ENCODE measurements around the gene TTYH1. TPM values are rescaled to one million over a fixed set of nuclear protein-coding genes. Genes with fewer than 3 reads are reported as not detected.

Gene TTYH1
- total and polyA plus RNA-seq, 2 of the 8 experiments (the other 6 are each of a cell fraction or from before 2014, with no cell fraction given), result 26.7 to 46.5 TPM

DNA sequence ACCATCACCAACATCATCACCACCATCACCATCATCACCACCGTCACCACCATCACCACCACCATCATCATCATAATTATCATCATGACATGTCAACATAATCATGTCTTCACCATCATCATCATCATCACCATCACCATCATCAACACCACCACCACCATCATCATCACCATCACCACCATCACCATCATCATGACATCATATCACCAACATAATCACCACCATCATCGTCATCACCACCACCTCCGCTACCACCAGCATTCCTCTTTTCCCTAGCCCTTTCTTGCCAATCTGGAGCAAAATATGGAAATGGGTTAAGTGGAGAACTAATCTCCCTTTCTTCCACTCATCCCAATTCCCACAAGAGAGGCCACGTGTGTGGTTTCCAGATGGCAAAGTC is 1.1 kb upstream of the TTYH1 start:
- WGBS, 2 experiments (ENCODE audit: extremely low coverage in 1 of 2, insufficient coverage in 1 of 2, insufficient read length in 1 of 2, insufficient replicate concordance in 2 of 2, low coverage in 1 of 2, low lambda C conversion rate in 2 of 2, missing lambda C conversion rate in 1 of 2), result 92% methylated on average over 4 of the region's 4 CpGs; no CpG with 5 or more reads in 1 of the 2 experiments
- FAIRE-seq, result no peak
- no peak overlapping the region for H2AFZ ChIP-seq (ENCODE audit: low read length)
- no peak overlapping the region for H4K91ac ChIP-seq (replicated peaks; ENCODE audit: insufficient read length, low read length)
- no peak overlapping the region for H3K4me3 ChIP-seq (ENCODE audit: extremely low read depth in 1 of 4, insufficient read depth in 2 of 4, low read depth in 3 of 4, low read length in 4 of 4)
- H3K9ac ChIP-seq (replicated peaks in 1 of 4; ENCODE audit: extremely low read depth in 1 of 4, low read depth in 3 of 4, low read length in 3 of 4), result no peak overlapping the region
- no peak overlapping the region for H2BK20ac ChIP-seq (ENCODE audit: low read length)
- H2AK5ac ChIP-seq (ENCODE audit: low read depth, low read length), result 0 out of 2 replicates have a peak overlapping the region, but pooled peaks have one; percentile 59
- POLR2A ChIA-PET (ENCODE audit: partially characterized antibody), result no interaction called here
- no peak overlapping the region for H3K56ac ChIP-seq (replicated peaks; ENCODE audit: insufficient read length, low read depth, low read length)
- no peak overlapping the region for H4K5ac ChIP-seq (ENCODE audit: insufficient read length, low read depth, low read length)
- H3K79me1 ChIP-seq (ENCODE audit: low read depth, low read length), result peaks cover 11% of the 10 kb centered on the region; the same call in 1 of the 2 replicates
- peaks cover 4 to 26% (median 18%) of the 10 kb centered on the region in 4 experiments for H3K4me1 ChIP-seq (replicated peaks in 1 of 4; ENCODE audit: control insufficient read depth in 3 of 4, insufficient read depth in 4 of 4, low read length in 3 of 4)
- H3K36me3 ChIP-seq (ENCODE audit: control insufficient read depth in 2 of 4, insufficient read depth in 4 of 4, low read length in 3 of 4), result peaks cover 0 to 7% (median 0%) of the 10 kb centered on the region in 4 experiments; a peak in 3 of 8 replicates
- no peak overlapping the region for H3K4ac ChIP-seq (replicated peaks; ENCODE audit: insufficient read length, low read depth, low read length)
- peaks cover 6 to 25% (median 21%) of the 10 kb centered on the region in 4 experiments for H3K27me3 ChIP-seq (replicated peaks in 1 of 4; ENCODE audit: control insufficient read depth in 3 of 4, extremely low read depth in 1 of 4, insufficient read depth in 3 of 4, low read length in 3 of 4)
- no peak overlapping the region for H2BK5ac ChIP-seq (ENCODE audit: low read depth, low read length)
- H3K23me2 ChIP-seq (ENCODE audit: low read depth, low read length), result peaks cover 26% of the 10 kb centered on the region
- H3K14ac ChIP-seq (ENCODE audit: insufficient read length), result no peak overlapping the region
- H3K4me2 ChIP-seq (ENCODE audit: insufficient read depth in 1 of 2, low read depth in 2 of 2, low read length in 2 of 2), result no peak overlapping the region; a peak in 1 of 4 replicates
- peak overlapping the region; percentile 71; the same call in 1 of the 2 replicates for H2BK12ac ChIP-seq (ENCODE audit: low read depth, low read length)
- H2BK15ac ChIP-seq (ENCODE audit: low read length), result no peak overlapping the region
- H3K79me2 ChIP-seq (ENCODE audit: control insufficient read depth in 1 of 2, insufficient read depth in 2 of 2, low read length in 2 of 2), result peaks cover 7 to 8% of the 10 kb centered on the region in 2 experiments; a peak in 2 of 4 replicates
- H4K20me1 ChIP-seq (replicated peaks in 1 of 2; ENCODE audit: control insufficient read depth in 1 of 2, insufficient read depth in 2 of 2, low read length in 2 of 2), result peaks cover 0 to 7% of the 10 kb centered on the region in 2 experiments
- no peak overlapping the region for H3K23ac ChIP-seq (ENCODE audit: insufficient read length)
- H3K27ac ChIP-seq (ENCODE audit: low read depth, low read length), result no peak overlapping the region
- H3K9me3 ChIP-seq (ENCODE audit: insufficient read depth in 2 of 2, low read depth in 1 of 2, low read length in 1 of 2), result peaks cover 0 to 6% of the 10 kb centered on the region in 2 experiments; a peak in 1 of 4 replicates
- H4K8ac ChIP-seq (ENCODE audit: extremely low read depth, insufficient read depth, low read length), result no peak overlapping the region
- no peak overlapping the region for H3K18ac ChIP-seq (ENCODE audit: extremely low read depth, low read length)
- CTCF ChIA-PET (ENCODE audit: partially characterized antibody), result interaction anchor here (2.7 kb wide), 1 partner anchor 14 kb away, joined by 39 read pairs; no protein-coding TSS in a partner anchor
- no peak overlapping the region for H2BK120ac ChIP-seq (replicated peaks; ENCODE audit: low read depth, low read length)
- DNase-seq (ENCODE audit: low read depth in 1 of 2, low spot score in 2 of 2), result no peak
- TF ChIP-seq TCF12 (IDR thresholded peaks at IDR 0.05; ENCODE audit: low read depth, low read length) (no peak), CBX8 (IDR thresholded peaks at IDR 0.05; ENCODE audit: borderline replicate concordance, low read depth, low read length) (no peak), ZNF274 (IDR thresholded peaks at IDR 0.05; ENCODE audit: borderline replicate concordance, extremely low read depth, low read length) (no peak), HDAC2 (IDR thresholded peaks at IDR 0.05; ENCODE audit: borderline replicate concordance in 1 of 2, low read depth in 2 of 2, low read length in 2 of 2) (no peak), POLR2A (IDR thresholded peaks at IDR 0.05; ENCODE audit: control extremely low read depth in 1 of 2, low read depth in 2 of 2, low read length in 2 of 2) (no peak), JUN (IDR thresholded peaks at IDR 0.05; ENCODE audit: low read depth, low read length) (no peak), TAF7 (optimal IDR thresholded peaks at IDR 0.05; ENCODE audit: borderline replicate concordance, low read depth, low read length) (no peak), NRF1 (IDR thresholded peaks at IDR 0.05; ENCODE audit: low read depth, low read length) (no peak)
- TF ChIP-seq, protein P1, sequence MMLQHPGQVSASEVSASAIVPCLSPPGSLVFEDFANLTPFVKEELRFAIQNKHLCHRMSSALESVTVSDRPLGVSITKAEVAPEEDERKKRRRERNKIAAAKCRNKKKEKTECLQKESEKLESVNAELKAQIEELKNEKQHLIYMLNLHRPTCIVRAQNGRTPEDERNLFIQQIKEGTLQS (IDR thresholded peaks at IDR 0.05; ENCODE audit: insufficient read depth, low read depth, low read length), result no peak
- TF ChIP-seq, protein P2, sequence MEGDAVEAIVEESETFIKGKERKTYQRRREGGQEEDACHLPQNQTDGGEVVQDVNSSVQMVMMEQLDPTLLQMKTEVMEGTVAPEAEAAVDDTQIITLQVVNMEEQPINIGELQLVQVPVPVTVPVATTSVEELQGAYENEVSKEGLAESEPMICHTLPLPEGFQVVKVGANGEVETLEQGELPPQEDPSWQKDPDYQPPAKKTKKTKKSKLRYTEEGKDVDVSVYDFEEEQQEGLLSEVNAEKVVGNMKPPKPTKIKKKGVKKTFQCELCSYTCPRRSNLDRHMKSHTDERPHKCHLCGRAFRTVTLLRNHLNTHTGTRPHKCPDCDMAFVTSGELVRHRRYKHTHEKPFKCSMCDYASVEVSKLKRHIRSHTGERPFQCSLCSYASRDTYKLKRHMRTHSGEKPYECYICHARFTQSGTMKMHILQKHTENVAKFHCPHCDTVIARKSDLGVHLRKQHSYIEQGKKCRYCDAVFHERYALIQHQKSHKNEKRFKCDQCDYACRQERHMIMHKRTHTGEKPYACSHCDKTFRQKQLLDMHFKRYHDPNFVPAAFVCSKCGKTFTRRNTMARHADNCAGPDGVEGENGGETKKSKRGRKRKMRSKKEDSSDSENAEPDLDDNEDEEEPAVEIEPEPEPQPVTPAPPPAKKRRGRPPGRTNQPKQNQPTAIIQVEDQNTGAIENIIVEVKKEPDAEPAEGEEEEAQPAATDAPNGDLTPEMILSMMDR (IDR thresholded peaks at IDR 0.05; ENCODE audit: control extremely low read depth in 1 of 3, insufficient read depth in 1 of 3, low read depth in 1 of 3, low read length in 3 of 3), result no peak

Data from H1 (cell line).